GM18526 (cell line): Measurements from ENCODE around the gene ACOT9.

Experiments used
- POLR2A ChIP-seq: IDR thresholded peaks from 3 replicates; pipeline ENCODE4 v1.6.1; 2011; ENCODE audit not compliant: insufficient read length; ENCODE audit errors: extremely low read depth

Gene ACOT9

GRCh38 chrX:23742174-23742696 lies 841 bp downstream of the ACOT9 start:
- no peak for TF ChIP-seq POLR2A

DNA sequence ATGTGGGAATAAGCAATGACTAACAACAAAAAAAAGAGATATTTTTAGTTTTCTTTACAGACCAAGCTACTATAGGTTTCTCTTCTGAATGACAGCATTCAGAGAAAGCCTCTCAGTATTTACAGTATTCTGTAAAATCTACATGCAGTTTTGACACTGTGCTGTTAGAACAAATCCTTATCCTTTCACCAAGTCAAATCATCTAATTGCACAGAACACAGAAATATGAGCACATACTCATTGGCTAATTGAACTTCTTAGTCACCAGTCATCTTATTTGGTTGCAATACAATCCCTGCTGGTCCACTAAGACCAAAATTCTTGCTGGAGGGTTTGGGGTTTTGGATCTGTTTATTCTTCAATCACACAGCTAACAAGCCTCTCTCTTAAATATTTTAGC lies 5.7 kb downstream of the ACOT9 start:
- no peak for TF ChIP-seq POLR2A

- TF ChIP-seq POLR2A: no peak
Observed at GRCh38 chrX:23736030-23736429, 7.0 kb downstream of the ACOT9 start.

GRCh38 chrX:23732704-23733103 lies 10.4 kb downstream of the ACOT9 start:
- no peak for TF ChIP-seq POLR2A

DNA sequence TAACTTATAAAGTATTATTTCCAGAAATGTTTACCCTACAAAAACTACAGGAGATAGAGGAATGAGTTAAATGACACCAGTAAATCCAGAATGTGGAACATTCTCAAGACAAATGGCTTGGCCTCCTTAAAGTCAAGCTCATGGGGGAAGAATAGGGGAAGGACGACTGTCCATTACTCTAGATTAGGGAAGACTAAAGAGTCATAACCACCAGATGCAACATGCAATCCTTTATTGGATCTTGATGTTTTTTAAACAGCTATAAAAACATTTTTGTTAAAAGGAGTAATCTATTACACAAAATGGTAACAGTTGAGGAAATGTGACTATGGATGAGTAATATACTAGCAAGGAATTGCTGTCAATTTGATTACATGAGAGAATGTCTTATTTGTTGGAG lies 11.1 kb downstream of the ACOT9 start:
- no peak for TF ChIP-seq POLR2A

GRCh38 chrX:23729214-23729613 lies 13.9 kb downstream of the ACOT9 start:
- no peak for TF ChIP-seq POLR2A

DNA sequence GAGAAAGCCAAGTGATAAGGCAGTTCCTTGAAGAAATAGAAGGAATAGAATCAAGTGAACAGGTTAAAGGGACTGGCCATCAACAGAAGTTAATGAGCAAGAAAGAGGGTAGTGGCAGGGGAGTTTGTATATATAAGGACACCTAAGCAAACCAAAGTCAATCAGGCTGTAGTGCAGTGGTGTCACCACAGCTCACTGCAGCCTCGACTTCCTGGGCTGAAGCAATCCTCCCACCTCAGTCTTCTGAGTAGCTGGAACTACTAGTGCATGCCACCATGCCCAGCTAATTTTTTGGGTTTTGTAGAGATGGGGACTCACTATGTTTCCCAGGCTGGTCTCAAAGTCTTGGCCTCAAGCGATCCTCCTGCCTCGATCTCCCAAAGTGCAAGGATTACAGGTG lies 15.9 kb downstream of the ACOT9 start:
- TF ChIP-seq POLR2A: no peak

DNA sequence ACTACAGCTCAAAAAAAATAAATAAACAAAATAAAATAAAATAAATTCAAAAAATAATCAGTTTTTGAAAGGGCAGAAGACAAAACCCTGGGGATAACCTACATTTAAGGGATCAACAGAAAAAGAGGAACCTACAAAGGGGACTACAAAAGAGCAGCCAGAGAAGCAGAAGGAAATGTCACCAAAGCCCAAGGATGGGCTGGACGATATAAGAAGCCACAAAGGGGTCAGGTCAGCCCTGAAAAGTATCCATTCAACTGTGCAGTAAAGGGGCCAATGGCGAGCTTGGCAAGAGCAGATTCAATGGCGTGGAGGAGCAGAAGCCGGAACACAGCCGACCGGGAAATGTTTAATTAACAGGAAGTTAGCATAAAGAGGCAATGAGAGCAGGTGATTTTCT lies 16.9 kb downstream of the ACOT9 start:
- TF ChIP-seq POLR2A: no peak

DNA sequence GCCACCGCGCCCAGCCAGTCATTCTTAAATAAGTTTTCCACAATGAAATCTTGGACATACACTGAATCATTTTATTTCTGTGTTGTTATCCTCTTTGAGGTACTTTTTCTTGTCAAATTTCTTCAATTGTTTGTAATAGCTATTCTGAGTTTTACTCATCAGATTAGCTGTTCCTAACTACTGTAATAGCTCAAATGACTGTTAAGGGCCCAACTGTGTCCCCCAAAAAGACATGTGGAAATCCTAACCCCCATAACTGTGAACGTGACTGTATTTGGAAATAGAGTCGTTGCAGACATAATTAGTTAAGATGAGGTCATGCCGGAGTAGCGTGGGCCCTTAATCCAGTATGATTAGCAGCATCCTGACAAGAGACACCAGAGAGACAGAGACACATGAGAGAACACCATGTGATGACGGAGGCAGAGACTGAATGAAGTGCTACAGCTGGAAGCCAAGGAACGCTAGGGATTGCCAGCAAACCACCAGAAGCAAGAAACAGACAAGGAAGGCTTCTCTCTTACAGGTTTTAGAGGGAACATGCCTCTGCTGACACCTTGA lies 22.9 kb downstream of the ACOT9 start:
- no peak for TF ChIP-seq POLR2A

DNA sequence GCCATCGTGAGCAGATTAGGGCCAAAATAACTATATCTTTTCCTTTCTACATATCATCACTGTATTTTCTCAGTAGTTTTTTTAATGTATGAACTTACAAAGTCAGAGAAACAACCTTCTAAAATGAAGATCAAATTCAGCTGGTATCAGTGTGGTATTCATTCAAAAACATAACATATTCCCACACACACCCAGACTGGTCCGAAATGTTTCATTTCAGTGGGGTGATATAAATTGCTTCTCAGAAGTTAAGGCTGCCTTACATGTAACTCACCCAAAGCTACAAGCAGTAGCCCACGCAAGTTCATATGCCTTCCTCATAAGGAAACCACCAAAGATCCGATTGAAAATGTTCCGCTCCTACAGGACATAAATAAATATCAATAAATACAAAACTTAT lies 37.8 kb downstream of the ACOT9 start:
- no peak for TF ChIP-seq POLR2A

- no peak for TF ChIP-seq POLR2A
Observed at GRCh38 chrX:23704673-23705206, 38.3 kb downstream of the ACOT9 start.

DNA sequence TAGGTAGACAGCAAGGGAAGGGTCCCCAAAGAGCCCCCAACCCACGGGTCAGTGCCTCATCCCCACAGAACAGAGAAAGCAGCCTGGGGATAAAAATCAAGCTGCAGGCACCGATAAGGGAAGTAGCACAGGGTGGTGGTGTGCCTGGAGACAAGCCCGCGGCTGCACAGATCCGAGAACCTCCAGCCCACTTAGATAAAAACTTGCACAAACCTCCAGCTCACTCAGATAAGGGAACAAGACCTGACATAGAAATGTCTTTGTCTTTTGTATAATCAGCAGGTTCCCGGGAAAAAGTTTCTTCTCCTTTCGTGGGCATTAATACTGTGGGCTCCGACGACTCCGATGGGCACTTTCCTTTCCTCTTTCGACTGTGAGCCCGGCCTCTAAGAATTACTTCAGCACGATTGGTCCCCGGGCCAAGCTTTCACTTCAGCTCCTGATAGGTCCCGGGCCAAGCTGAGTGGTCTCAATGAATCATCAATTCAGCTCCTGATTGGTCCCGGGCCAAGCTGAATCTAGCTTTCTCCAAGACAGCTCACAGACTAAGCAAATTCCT lies 43.4 kb downstream of the ACOT9 start:
- no peak for TF ChIP-seq POLR2A

GRCh38 chrX:23694606-23695005 lies 48.5 kb downstream of the ACOT9 start:
- TF ChIP-seq POLR2A: no peak

DNA sequence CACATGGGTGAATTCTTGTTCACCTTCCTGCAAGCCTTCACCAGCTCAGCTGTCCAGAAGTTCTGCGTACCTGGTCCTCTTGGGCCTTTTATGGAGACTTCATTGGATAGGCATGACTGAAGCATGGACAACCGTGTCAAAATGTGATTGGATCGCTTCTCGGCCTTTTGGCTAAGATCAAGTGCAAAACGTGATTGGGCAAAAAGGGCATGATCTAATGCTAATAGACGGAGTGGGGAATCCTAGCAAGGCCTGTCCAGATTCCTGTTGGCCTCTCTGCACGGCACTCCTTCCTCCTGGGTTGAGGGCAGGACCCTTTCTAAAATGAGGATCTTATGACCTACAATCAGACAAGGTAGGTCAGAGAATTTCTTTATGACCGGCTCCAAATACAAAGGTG lies 50.9 kb downstream of the ACOT9 start:
- TF ChIP-seq POLR2A: no peak

DNA sequence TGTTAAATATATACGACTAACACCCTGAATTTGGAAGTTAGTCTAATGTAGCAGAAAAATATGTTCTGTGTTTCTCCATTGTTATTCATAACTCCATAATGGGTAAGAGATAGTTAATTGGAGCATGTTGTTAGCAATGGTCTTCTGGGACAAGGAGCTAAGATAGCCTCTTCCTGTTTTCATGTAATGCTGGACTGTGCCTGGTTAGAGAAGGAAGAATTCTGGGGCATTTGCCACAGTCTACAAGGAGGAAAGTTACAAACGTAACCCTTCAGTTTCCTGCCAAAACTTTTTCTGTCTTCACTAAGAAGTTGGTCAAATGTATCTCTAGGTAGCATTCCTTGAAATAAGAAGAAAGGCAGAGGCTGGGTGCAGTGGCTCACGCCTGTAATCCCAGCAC lies 70.0 kb downstream of the ACOT9 start:
- TF ChIP-seq POLR2A: no peak

DNA sequence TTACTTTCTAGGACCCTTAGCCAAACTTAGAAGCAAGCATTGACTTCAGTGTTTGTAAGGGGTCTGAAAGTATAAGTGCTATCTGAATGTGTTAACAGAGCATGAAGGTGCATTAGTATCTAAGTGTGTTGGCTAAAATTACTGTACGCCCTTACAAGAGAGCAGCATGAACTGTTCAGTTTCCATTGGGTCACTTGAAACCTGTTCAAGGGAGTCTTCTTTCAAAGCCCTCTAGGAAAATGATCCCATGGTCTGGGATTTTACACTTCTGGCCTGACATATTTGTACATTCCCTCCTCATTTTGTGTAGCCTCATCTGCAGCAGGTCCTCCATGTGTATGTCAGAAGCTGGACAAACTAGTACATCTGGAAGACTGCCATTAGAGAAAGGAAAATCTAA lies 72.5 kb downstream of the ACOT9 start:
- no peak for TF ChIP-seq POLR2A

DNA sequence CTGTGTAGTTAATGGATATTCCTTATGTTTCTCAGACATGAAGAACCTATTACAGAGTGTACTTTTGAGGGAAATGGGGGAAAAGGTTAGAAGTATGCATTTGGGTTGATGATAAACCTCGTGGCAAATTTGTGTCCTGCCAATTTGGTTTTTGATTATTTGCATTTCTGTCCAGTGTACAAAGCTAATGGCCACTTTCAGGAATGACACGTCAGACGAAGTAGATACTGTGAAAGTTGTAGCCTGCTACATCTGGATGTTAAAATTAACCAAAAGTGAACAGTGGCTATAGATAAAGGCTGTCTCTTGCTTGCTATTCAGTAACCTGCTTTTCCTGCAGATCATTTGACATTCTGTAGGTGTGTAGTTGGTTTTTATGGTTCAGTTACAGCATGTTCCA lies 74.7 kb downstream of the ACOT9 start:
- no peak for TF ChIP-seq POLR2A
